Endothelial cell of umbilical vein (primary cell): ENCODE results near the gene PAPPA. TPM values are rescaled to one million over a fixed set of nuclear protein-coding genes. Genes with fewer than 3 reads are reported as not detected.

Experiments used
- BruUV-seq: library from RNA; stranded (reverse); fragments of 400-500 nt; replicated peaks from 2 replicates; lab custom pipeline; 2021; lab: Mats Ljungman, UMichigan
- CTCF ChIA-PET: fragments of 300-600, 350-600 bp; sonication (Branson Sonifier 250); formaldehyde crosslinking; loops from one replicate; lab custom pipeline; 2021; ENCODE audit warnings: antibody characterized with exemption, inconsistent platforms; lab: Charles Lee
- POLR2A ChIA-PET: fragments of 300-600, 350-600 bp; sonication (Branson Sonifier 250); formaldehyde crosslinking; loops from one replicate; lab custom pipeline; 2021; ENCODE audit warnings: antibody characterized with exemption, inconsistent platforms; lab: Charles Lee
- DNase-seq: peaks from one replicate; pipeline ENCODE4 v3.0.0-alpha.2; 2011; ENCODE audit warnings: low read depth, low spot score
- FAIRE-seq: peaks from 2 replicates; lab custom pipeline; 2011; peaks lifted over from hg19 to GRCh38; lab: Jason Lieb, UNC
- H2AFZ ChIP-seq: 2 replicates; pipeline ENCODE4 v1.6.0; 2012; ENCODE audit warnings: low read depth, low read length, control low read depth, inconsistent platforms
- H3K27ac ChIP-seq: 2 replicates; pipeline ENCODE4 v1.5.1; 2011; ENCODE audit warnings: low read depth, mild to moderate bottlenecking, control low read depth, low read length, moderate library complexity; ENCODE audit not compliant: insufficient read depth
- H3K27me3 ChIP-seq, 2 experiments: 2 replicates each; pipeline versions ENCODE4 v1.6.0 to v1.6.1; 2011; ENCODE audit warnings: low read length in 2 of 2, mixed read lengths in 1 of 2; ENCODE audit not compliant: control insufficient read depth in 2 of 2, insufficient read depth in 2 of 2
- H3K36me3 ChIP-seq, 2 experiments: 2 replicates in 1 of 2; 3 replicates in 1 of 2; pipeline ENCODE4 v1.5.1; 2011; ENCODE audit warnings: low read length in 2 of 2, mild to moderate bottlenecking in 1 of 2, moderate library complexity in 1 of 2; ENCODE audit not compliant: control insufficient read depth in 2 of 2, insufficient read depth in 2 of 2; ENCODE audit errors: extremely low read depth in 1 of 2
- H3K4me1 ChIP-seq: 3 replicates; pipeline ENCODE4 v1.5.1; 2011; ENCODE audit warnings: mild to moderate bottlenecking, low read length; ENCODE audit not compliant: control insufficient read depth, insufficient read depth; ENCODE audit errors: extremely low read depth
- H3K4me2 ChIP-seq: 2 replicates; pipeline ENCODE4 v1.6.1; 2011; ENCODE audit warnings: low read length, control low read depth, mixed read lengths; ENCODE audit not compliant: insufficient read depth
- H3K4me3 ChIP-seq, 3 experiments: fragments of 200-600 bp in 1 of 3; sonication (generic), shearing (Covaris generic) in 1 of 3; replicated peaks in 1 of 3; 2 replicates each; pipeline ENCODE4 v1.5.1; 2011 to 2016; ENCODE audit warnings: control low read depth in 3 of 3, low read length in 3 of 3, mild to moderate bottlenecking in 2 of 3, inconsistent platforms in 1 of 3, low read depth in 1 of 3, moderate library complexity in 1 of 3; ENCODE audit not compliant: insufficient read depth in 1 of 3
- H3K79me2 ChIP-seq: 2 replicates; pipeline ENCODE4 v1.6.0; 2012; ENCODE audit warnings: low read length, inconsistent platforms; ENCODE audit not compliant: control insufficient read depth, insufficient read depth
- H3K9ac ChIP-seq: replicated peaks from 2 replicates; pipeline ENCODE3; 2011; ENCODE audit warnings: low read length, control low read depth; ENCODE audit not compliant: insufficient read depth; ENCODE audit errors: extremely low read depth
- H3K9me1 ChIP-seq: replicated peaks from 3 replicates; pipeline ENCODE4 v1.6.0; 2011; ENCODE audit warnings: mild to moderate bottlenecking, low read length; ENCODE audit not compliant: control insufficient read depth, insufficient read depth; ENCODE audit errors: extremely low read depth
- H3K9me3 ChIP-seq: replicated peaks from 2 replicates; pipeline ENCODE4 v1.5.1; 2012; ENCODE audit warnings: low read length, inconsistent platforms; ENCODE audit not compliant: control insufficient read depth, insufficient read depth
- H4K20me1 ChIP-seq: replicated peaks from 2 replicates; pipeline ENCODE3; 2011; ENCODE audit warnings: mild to moderate bottlenecking, low read length; ENCODE audit not compliant: control insufficient read depth, insufficient read depth; ENCODE audit errors: extremely low read depth
- EZH2 ChIP-seq: IDR thresholded peaks from 2 replicates; pipeline ENCODE4 v1.6.1; 2012; ENCODE audit warnings: borderline replicate concordance, low read depth, mild to moderate bottlenecking, moderate library complexity, low read length, inconsistent platforms; ENCODE audit not compliant: severe bottlenecking
- FOS ChIP-seq: IDR thresholded peaks from 2 replicates; pipeline ENCODE4 v1.6.1; 2011; ENCODE audit warnings: mild to moderate bottlenecking, low read length, moderate library complexity, borderline replicate concordance; ENCODE audit not compliant: insufficient read depth
- GATA2 ChIP-seq: IDR thresholded peaks from 2 replicates; pipeline ENCODE4 v1.7.0; 2011; ENCODE audit warnings: low read depth, mild to moderate bottlenecking, moderate library complexity, mixed read lengths, low read length; ENCODE audit not compliant: insufficient read length, insufficient read depth
- JUN ChIP-seq: IDR thresholded peaks from 2 replicates; pipeline ENCODE4 v1.6.1; 2011; ENCODE audit warnings: borderline replicate concordance, low read depth; ENCODE audit not compliant: insufficient read length, insufficient read depth
- MYC ChIP-seq: IDR thresholded peaks from one replicate; pipeline ENCODE4 v1.6.1; 2011; ENCODE audit warnings: mild to moderate bottlenecking, low read depth, low read length
- POLR2A ChIP-seq: IDR thresholded peaks from 2 replicates; pipeline ENCODE4 v1.6.1; 2012; ENCODE audit warnings: low read depth, mild to moderate bottlenecking, control low read depth, low read length
- POLR2AphosphoS5 ChIP-seq: IDR thresholded peaks from 2 replicates; pipeline ENCODE4 v1.6.1; 2012; ENCODE audit warnings: low read depth, mild to moderate bottlenecking, control low read depth, low read length, moderate library complexity; ENCODE audit not compliant: insufficient read depth
- dilution Hi-C: fragments of 300-500 bp; cut with MboI; formaldehyde crosslinking; loops from one replicate; pipeline ENCODE4 v1.15.0; 2019; ENCODE audit warnings: low sequenced_read_pairs; ENCODE audit not compliant: extremely low pct_ligation_motif_present
- intact Hi-C: fragments of 100-400 bp; cut with micrococcal nuclease; formaldehyde crosslinking; loops from one replicate; pipeline ENCODE4 v1.10.0; 2022
- polyA plus RNA-seq, 4 experiments: library from polyadenylated mRNA; depleted of rRNA in 3 of 4; stranded (reverse) in 3 of 4; unstranded in 1 of 4; fragments of >200 nt; gene quantifications; 2 replicates each; pipeline versions ENCODE4 v1.2.1 to v1.2.3, GENCODE V29; 2011 to 2012; ENCODE audit warnings: missing spikeins in 1 of 4
- total RNA-seq: library from RNA; stranded (reverse); gene quantifications from 2 replicates; pipeline ENCODE4 v1.2.3, GENCODE V29; 2021
- TF ChIP-seq, protein P1 (sequence below), 2 donors: IDR thresholded peaks; 1 replicate in 1 of 2; 2 replicates in 1 of 2; pipeline ENCODE4 v1.5.1; 2011; ENCODE audit warnings: low read length in 2 of 2, mild to moderate bottlenecking in 2 of 2, moderate library complexity in 2 of 2, control low read depth in 1 of 2, inconsistent platforms in 1 of 2, low read depth in 1 of 2; ENCODE audit not compliant: insufficient read depth in 1 of 2; ENCODE audit errors: extremely low read depth in 1 of 2
- TF ChIP-seq, protein P2 (sequence below): IDR thresholded peaks from 2 replicates; pipeline ENCODE4 v1.6.1; 2011; ENCODE audit not compliant: insufficient read depth, insufficient read length

Gene PAPPA
- total and polyA plus RNA-seq, 2 donors (not counting 3 experiments of a cell fraction or from before 2014, with no cell fraction given) = 0.13 to 0.41 TPM

- intact Hi-C loops = no loop called here
- H3K27me3 ChIP-seq = no peaks in the 10 kb centered on the region
- H3K9me3 ChIP-seq = no peaks in the 10 kb centered on the region
- no peak overlapping the region for H3K4me3 ChIP-seq
- no TSS peak for BruUV-seq
- DNase-seq (no peak), FAIRE-seq (no peak)
- no peaks in the 10 kb centered on the region for H3K36me3 ChIP-seq
- no peaks in the 10 kb centered on the region for H4K20me1 ChIP-seq
- no peak for TF ChIP-seq EZH2
- no peak for TF ChIP-seq POLR2AphosphoS5
- TF ChIP-seq FOS = no peak
- TF ChIP-seq, protein P1, sequence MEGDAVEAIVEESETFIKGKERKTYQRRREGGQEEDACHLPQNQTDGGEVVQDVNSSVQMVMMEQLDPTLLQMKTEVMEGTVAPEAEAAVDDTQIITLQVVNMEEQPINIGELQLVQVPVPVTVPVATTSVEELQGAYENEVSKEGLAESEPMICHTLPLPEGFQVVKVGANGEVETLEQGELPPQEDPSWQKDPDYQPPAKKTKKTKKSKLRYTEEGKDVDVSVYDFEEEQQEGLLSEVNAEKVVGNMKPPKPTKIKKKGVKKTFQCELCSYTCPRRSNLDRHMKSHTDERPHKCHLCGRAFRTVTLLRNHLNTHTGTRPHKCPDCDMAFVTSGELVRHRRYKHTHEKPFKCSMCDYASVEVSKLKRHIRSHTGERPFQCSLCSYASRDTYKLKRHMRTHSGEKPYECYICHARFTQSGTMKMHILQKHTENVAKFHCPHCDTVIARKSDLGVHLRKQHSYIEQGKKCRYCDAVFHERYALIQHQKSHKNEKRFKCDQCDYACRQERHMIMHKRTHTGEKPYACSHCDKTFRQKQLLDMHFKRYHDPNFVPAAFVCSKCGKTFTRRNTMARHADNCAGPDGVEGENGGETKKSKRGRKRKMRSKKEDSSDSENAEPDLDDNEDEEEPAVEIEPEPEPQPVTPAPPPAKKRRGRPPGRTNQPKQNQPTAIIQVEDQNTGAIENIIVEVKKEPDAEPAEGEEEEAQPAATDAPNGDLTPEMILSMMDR (IDR thresholded peaks at IDR 0.05; ENCODE audit: extremely low read depth in 1 of 2, insufficient read depth in 1 of 2, low read depth in 1 of 2, low read length in 2 of 2) = no peak
- TF ChIP-seq POLR2A = no peak
- TF ChIP-seq, protein P2, sequence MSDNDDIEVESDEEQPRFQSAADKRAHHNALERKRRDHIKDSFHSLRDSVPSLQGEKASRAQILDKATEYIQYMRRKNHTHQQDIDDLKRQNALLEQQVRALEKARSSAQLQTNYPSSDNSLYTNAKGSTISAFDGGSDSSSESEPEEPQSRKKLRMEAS = no peak
- no peak for TF ChIP-seq MYC
- TF ChIP-seq JUN = no peak
- no peak for TF ChIP-seq GATA2
- H3K9me1 ChIP-seq = no peaks in the 10 kb centered on the region
- H2AFZ ChIP-seq = no peak overlapping the region
- H3K4me2 ChIP-seq = no peak overlapping the region
- dilution Hi-C loops = no loop called here
- no peaks in the 10 kb centered on the region for H3K79me2 ChIP-seq
- H3K9ac ChIP-seq = no peak overlapping the region
- ChIA-PET CTCF (no interaction called here), POLR2A (no interaction called here)
- no peaks in the 10 kb centered on the region for H3K4me1 ChIP-seq
- H3K27ac ChIP-seq = no peak overlapping the region
Measured at GRCh38 chr9:116360989-116361388, 207.4 kb downstream of the PAPPA start.
